Activated CD4-positive, alpha-beta T cell treated with anti-CD3 and anti-CD28 coated beads, Interleukin-2, amount 50 U/mL, for 16 hours (primary cell): ENCODE data around the gene ZFAND6.
"Not testable (repeated sequence)": the region's sequence is repeated elsewhere in the genome, so short reads cannot be mapped to it uniquely, and the experiment has no call there.

Experiments used
- DNase-seq: peaks from one replicate; pipeline ENCODE4 v3.0.0-alpha.2; 2020

The ZFAND6 gene

GRCh38 chr15:80099662-80100061, 40.2 kb downstream of the ZFAND6 start:
- DNase-seq = not testable (repeated sequence)

- DNase-seq = no peak
Observed at GRCh38 chr15:80100247-80100646, 40.8 kb downstream of the ZFAND6 start.

- no peak for DNase-seq
Observed at GRCh38 chr15:80105193-80105592, 45.7 kb downstream of the ZFAND6 start.

- peak; percentile 46 for DNase-seq
Observed at GRCh38 chr15:80105595-80105994, 46.1 kb downstream of the ZFAND6 start.

- DNase-seq = no peak
Observed at GRCh38 chr15:80106051-80106450, 46.6 kb downstream of the ZFAND6 start.

- no peak for DNase-seq
Observed at GRCh38 chr15:80107204-80107603, 47.7 kb downstream of the ZFAND6 start.

GRCh38 chr15:80107774-80108173, 48.3 kb downstream of the ZFAND6 start:
- DNase-seq = no peak

- DNase-seq = no peak
Observed at GRCh38 chr15:80109388-80109787, 49.9 kb downstream of the ZFAND6 start.

- no peak for DNase-seq
Observed at GRCh38 chr15:80110920-80111319, 51.4 kb downstream of the ZFAND6 start.

- no peak for DNase-seq
Observed at GRCh38 chr15:80114114-80114513, 54.6 kb downstream of the ZFAND6 start.

GRCh38 chr15:80115021-80115420, 55.5 kb downstream of the ZFAND6 start:
- DNase-seq = no peak

- no peak for DNase-seq
Observed at GRCh38 chr15:80118956-80119355, 59.5 kb downstream of the ZFAND6 start.

- DNase-seq = no peak
Observed at GRCh38 chr15:80120636-80121035, 61.2 kb downstream of the ZFAND6 start.

- DNase-seq = no peak
Observed at GRCh38 chr15:80121546-80121945, 62.1 kb downstream of the ZFAND6 start.

- no peak for DNase-seq
Observed at GRCh38 chr15:80123034-80123433, 63.6 kb downstream of the ZFAND6 start.

- DNase-seq = not testable (repeated sequence)
Observed at GRCh38 chr15:80127253-80127652, 67.8 kb downstream of the ZFAND6 start.

GRCh38 chr15:80127911-80128310, 68.4 kb downstream of the ZFAND6 start:
- DNase-seq = no peak

GRCh38 chr15:80132382-80132781, 72.9 kb downstream of the ZFAND6 start:
- DNase-seq = no peak

- no peak for DNase-seq
Observed at GRCh38 chr15:80136854-80137253, 77.4 kb downstream of the ZFAND6 start.

- DNase-seq = no peak
Observed at GRCh38 chr15:80138961-80139360, 79.5 kb downstream of the ZFAND6 start.

- DNase-seq = no peak
Observed at GRCh38 chr15:80140909-80141308, 81.4 kb downstream of the ZFAND6 start.

GRCh38 chr15:80141916-80142598, 82.6 kb downstream of the ZFAND6 start:
- DNase-seq = no peak

GRCh38 chr15:80142646-80143045, 83.2 kb downstream of the ZFAND6 start:
- no peak for DNase-seq

GRCh38 chr15:80151148-80151547, 91.7 kb downstream of the ZFAND6 start:
- DNase-seq = no peak

- no peak for DNase-seq
Observed at GRCh38 chr15:80151576-80151975, 92.1 kb downstream of the ZFAND6 start.
